SU-DHL-6 (cell line): ENCODE results near the gene COBLL1.
"Not testable (repeated sequence)": the region's sequence is repeated elsewhere in the genome, so short reads cannot be mapped to it uniquely, and the experiment has no call there.

Experiments used
- EZH2phosphoT487 ChIP-seq: fragments of 200-600 bp; sonication (generic), shearing (Covaris generic); conservative IDR thresholded peaks from 2 replicates; pipeline ENCODE4 v1.6.1; 2018; ENCODE audit warnings: mild to moderate bottlenecking, antibody characterized with exemption, low read length, moderate library complexity, mixed read lengths
- TF ChIP-seq, protein P1 (sequence below): fragments of 200-600 bp; sonication (generic); IDR thresholded peaks from one replicate; pipeline ENCODE4 v1.5.1; 2017; ENCODE audit warnings: antibody characterized with exemption, mild to moderate bottlenecking, low read length, moderate library complexity; ENCODE audit not compliant: insufficient read depth, poor library complexity, severe bottlenecking

DNA sequence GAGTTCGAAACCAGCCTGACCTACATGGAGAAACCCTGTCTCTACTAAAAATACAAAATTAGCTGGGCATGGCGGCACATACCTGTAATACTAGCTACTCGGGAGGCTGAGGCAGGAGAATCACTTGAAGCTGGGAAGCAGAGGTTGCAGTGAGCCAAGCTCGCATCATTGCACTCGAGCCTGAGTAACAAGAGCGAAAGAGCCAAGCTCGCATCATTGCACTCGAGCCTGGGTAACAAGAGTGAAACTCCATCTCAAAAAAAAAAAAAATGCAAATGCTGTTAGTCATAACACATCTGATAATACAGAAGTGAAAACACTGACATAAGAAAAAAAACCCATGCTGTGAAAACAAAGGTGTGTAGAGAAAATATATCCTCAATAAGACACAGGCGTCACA, 80.4 kb downstream of the COBLL1 start:
- TF ChIP-seq, protein P1, sequence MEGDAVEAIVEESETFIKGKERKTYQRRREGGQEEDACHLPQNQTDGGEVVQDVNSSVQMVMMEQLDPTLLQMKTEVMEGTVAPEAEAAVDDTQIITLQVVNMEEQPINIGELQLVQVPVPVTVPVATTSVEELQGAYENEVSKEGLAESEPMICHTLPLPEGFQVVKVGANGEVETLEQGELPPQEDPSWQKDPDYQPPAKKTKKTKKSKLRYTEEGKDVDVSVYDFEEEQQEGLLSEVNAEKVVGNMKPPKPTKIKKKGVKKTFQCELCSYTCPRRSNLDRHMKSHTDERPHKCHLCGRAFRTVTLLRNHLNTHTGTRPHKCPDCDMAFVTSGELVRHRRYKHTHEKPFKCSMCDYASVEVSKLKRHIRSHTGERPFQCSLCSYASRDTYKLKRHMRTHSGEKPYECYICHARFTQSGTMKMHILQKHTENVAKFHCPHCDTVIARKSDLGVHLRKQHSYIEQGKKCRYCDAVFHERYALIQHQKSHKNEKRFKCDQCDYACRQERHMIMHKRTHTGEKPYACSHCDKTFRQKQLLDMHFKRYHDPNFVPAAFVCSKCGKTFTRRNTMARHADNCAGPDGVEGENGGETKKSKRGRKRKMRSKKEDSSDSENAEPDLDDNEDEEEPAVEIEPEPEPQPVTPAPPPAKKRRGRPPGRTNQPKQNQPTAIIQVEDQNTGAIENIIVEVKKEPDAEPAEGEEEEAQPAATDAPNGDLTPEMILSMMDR, result not testable (repeated sequence)
- not testable (repeated sequence) for TF ChIP-seq EZH2phosphoT487
